GM18505 (cell line): ENCODE results near the gene PACSIN3.

Source experiments
- ATAC-seq: cut with Tn5 transposase; IDR thresholded peaks from one replicate; pipeline ENCODE4 v1.9.1; 2021; ENCODE audit not compliant: unreplicated experiment
- POLR2A ChIP-seq: IDR thresholded peaks from 4 replicates; pipeline ENCODE4 v1.6.1; 2011; ENCODE audit warnings: borderline replicate concordance; ENCODE audit not compliant: insufficient read depth, insufficient read length; ENCODE audit errors: extremely low read depth

Gene PACSIN3

DNA sequence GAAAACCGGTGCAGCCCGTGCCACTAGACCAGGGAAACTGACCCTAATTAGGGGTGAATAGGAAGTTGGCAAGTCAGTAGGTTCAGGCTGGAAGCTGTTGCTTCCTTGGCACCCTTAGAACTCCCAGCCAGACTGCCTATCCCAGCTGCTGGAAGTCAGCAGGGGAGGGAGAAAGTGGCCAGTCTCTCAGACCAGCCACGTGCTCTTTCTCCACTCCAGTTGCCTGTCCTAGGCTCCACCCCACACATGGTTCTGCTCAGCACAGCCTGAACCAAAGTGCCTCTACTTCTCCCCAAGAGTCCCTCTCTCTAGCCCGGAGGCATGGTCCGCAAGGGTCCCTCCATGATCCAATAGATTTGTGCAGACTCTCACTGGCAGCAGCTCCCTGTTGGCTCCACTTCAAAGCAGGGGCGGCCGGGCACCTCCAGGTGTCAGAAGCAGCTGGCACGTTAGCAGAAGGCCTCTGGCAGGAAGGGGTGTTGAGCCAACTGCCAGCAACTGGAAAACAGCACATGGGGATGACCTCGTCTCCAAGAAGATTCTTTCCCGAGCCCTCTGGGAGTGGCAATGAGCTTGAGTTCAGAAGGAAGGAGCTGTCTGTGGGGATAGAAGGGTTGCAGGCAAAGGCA lies 37.2 kb downstream of the PACSIN3 start:
- ATAC-seq, result no peak
- no peak for TF ChIP-seq POLR2A

DNA sequence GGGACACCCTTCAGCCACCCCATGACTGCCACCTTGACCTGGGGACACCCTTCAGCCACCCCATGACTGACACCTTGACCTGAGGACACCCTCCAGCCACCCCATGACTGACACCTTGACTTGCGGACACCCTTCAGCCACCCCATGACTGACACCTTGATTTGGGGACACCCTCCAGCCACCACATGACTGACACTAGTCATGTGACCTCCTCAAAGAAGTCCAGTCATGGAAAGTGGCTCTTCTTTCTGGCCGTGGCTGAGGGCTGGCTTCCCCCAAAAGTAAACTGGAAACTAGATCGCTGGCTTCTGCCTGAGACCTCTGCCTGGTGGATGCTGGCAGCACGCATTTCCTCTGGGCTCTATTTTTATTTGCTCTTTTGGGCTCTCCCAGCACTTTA lies 38.0 kb downstream of the PACSIN3 start:
- no peak for ATAC-seq

DNA sequence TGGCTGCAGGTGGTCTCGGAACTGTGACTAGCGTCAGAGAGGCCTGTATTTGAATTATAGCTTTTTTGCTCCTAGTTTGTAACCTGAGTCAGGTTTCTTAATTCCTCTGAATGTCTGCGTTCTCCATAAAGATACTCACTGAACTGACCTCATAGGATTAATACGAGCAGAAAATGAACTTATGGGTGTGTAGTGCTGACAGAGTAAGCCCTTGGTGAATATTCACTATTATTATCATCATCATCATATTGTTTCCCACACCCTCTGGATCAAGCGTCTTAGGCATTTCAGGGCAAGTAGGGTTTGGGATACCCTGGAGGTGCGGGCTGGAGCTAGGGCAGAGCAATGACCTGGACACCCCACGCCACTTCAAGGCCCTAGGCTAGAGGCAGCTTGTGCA lies 38.6 kb downstream of the PACSIN3 start:
- no peak for ATAC-seq
- no peak for TF ChIP-seq POLR2A

More for the DNA sequence above, 38.0 kb downstream of the PACSIN3 start:
- TF ChIP-seq POLR2A, result no peak

DNA sequence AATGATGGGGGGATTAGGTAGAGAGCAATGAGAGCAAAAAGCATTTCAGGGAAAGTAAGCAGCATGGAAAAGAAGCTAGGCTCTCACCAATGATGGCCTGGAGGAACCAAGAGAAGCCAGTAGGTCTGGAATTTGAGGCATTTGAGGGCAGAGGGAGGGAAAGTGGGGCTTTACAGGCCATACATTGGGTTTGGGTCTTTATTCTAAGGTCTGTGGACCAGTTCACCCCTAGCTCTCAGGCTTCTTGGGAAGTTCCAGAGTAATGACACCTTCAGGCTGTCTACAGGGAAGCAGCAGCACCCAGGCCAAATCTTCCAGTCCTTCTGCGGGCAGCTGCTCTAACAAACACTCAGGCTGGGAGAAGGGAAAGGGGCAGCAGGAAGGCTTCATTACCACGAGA lies 39.0 kb downstream of the PACSIN3 start:
- TF ChIP-seq POLR2A, result no peak
- ATAC-seq, result no peak

DNA sequence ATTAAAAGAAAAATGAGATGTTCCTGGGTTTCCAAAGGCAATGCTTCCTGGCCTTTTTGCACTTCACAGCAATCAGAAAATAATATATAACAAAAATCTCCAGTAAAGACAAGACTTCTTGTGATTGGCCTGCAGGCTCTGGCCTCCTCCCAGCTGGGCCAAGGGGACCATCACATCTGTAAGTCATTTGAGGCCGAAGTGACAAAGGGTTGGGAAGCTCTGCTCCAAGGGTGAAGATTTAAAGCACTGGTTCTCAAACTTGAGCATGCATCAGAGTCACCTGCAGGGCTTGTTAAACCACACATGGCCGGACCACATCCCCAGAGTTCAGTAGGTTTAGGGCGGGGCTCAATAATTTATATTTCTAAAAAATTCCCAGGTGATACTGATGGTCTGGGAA lies 41.7 kb downstream of the PACSIN3 start:
- TF ChIP-seq POLR2A, result no peak
- ATAC-seq, result no peak

DNA sequence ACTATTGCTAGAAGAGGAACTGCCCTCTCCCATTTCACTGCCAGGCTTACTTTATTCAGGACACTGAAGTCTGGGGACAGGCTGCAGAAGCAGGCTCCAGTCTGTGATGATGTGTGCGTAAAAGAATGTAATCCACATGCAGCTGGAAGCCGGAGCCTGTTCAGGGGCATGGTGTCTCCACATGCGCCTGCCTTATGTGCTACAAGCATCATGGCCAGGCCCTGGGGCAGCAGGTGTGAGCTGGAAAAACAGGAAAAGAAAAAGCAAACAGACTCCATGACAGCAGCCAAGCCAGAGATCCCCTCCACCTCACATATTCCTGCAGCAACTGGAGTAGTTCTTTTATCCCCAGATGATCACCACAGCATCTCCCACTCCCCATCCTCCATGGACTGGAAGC lies 42.9 kb downstream of the PACSIN3 start:
- ATAC-seq, result no peak

DNA sequence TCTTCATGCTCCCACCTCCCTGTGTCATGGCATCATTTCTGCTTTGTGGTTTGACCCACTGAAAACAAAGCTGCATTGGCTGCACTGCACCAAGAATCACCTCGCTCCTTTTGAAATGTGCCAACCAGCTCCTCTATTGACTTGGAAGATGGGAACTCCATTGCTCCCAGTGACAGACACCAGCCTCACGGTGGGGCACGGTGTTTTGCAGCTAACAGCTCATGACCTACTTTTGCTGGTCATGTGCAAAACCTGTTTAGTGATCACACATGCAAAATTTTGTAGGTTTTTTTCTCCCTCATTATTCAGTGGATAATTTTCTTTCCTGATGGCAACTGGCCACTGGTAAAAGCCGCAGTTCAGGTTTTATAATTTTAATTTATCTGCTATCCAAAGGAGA lies 46.4 kb downstream of the PACSIN3 start:
- ATAC-seq, result no peak
- no peak for TF ChIP-seq POLR2A

More for the DNA sequence above, 42.9 kb downstream of the PACSIN3 start:
- no peak for TF ChIP-seq POLR2A

DNA sequence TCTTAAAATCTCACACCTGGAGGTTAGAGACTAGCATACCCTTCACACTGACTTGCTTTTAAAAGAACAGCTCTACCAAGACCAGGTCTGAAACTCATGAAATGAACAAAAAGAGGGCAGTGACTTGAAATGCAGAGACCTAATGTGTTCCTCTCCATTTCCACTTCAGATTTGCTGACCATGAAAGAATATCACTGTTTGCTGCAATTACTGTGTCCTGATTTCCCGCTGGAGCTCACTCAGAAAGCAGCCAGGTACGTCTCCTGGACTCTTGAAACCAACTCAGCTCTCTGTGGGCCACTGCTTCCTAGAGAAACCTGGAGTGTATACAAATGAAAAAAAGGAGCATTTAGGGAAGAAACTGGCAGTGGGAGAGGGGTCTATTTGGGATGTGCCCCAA lies 48.8 kb downstream of the PACSIN3 start:
- no peak for ATAC-seq

DNA sequence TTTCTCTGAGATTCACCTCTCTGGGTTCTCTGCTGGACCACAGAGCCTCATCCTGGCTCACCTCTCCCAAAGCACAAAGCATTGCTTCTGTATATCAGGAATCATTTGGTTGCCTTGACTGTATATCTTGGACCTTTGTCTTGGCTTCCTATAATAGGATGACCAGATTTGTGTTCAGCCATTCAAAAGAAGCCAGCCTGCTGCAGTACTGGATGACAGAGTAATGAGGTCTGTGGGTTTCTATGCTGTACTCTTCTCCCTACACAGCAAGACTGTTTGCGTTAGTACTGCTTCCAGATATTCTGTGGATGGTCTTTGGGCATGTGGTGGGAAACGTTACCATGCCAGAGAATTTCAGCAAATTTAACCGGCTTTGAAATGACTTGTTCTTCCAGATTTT lies 49.3 kb downstream of the PACSIN3 start:
- TF ChIP-seq POLR2A, result no peak
- no peak for ATAC-seq

More for the DNA sequence above, 48.8 kb downstream of the PACSIN3 start:
- no peak for TF ChIP-seq POLR2A

DNA sequence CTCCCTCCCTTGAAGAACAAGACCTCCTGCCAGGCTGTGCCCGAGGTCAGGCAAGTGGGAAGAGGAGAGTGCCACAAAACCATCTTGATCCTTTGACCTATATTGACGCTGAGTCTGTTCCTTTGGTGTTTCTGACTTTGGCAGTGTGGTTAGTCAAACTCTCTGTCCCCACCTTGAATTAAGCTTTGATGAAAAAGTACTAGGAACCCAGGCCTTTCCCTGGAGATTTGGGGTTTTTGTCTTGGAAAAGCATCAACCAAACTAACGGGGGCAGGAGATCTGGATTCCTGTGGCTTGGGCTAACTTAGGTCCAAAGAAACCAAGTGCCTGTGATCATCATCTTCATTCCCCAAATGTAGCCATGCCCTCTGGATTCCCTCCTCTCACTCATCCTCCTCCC lies 49.9 kb downstream of the PACSIN3 start:
- ATAC-seq, result no peak
- TF ChIP-seq POLR2A, result no peak

DNA sequence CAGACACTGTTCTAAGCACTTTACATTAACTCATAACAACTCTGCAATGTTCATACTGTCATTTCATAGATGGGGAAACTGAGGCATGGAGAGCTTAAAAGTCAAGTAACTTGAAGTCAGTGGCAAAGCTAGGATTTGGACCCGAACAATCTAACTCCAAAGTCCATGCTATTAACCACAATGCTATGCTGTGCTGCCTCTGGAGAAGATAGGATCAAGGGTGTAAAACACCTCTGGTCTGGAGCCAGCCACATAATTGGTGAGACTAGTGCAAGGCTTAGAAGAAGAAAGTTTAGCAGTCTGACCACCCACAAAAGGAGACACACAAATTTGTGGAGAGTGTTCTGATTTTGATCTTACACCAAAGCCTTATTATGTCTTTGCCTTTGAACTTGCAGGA lies 53.3 kb downstream of the PACSIN3 start:
- no peak for ATAC-seq

DNA sequence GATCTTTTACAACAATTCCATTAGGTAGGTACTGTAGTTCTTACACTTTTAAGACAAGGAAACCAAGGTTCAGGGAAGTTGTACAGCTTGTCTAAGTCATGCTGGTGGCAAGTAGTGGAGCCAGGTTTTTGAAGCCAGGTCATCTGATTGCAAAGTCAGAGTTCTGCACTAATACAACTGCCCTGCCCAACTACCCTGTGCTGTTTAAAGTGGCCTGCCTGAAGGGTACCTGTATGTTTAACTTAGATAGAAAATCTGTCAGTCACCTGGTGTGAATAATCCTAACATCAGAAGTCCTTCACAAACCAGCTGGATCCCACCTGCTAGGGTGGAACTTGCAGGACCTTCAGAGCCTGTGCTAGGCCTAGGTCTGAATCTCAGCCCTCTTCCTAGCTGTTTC lies 53.7 kb downstream of the PACSIN3 start:
- no peak for TF ChIP-seq POLR2A

More for the DNA sequence above, 53.3 kb downstream of the PACSIN3 start:
- no peak for TF ChIP-seq POLR2A

DNA sequence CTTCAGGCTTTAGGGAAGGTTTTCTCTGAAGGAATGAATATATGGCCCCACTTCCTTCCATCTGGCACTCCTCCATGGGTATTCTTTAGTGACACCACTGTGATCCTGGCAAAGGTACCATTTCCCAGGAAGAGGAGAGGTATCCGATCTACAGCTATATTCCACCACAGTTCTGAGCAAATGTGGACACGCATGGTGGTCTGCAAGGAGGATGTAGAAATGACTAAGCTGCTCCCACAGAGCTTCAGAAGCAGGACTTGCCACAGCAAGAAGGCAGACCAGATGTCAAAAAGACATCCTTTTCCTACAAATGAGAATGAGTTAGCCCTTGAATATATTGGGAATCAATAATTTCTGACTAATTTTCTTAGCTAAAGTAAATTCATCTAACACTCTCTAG lies 55.1 kb downstream of the PACSIN3 start:
- no peak for TF ChIP-seq POLR2A
- no peak for ATAC-seq

More for the DNA sequence above, 53.7 kb downstream of the PACSIN3 start:
- ATAC-seq, result no peak

DNA sequence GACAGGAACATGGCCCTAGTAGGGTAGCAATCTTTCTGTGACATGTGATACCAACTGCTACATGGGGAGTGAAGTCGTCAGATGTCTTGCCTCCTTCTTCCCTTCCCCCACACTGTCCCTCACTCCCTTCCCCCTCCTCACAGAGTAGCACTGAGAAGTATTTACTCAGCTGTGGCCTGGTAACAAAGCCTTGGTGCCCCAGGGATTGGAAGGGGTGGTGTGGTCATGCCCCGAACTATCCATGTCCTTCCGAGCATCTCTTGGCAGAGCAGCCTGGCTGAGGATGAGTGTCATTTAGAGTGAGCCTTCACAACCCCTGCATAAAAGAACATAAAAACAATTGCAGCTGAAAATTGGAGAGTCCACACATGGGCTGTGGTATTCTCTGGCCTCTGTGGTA lies 55.7 kb downstream of the PACSIN3 start:
- TF ChIP-seq POLR2A, result no peak
- no peak for ATAC-seq
